GM10266 (cell line): ENCODE results near the gene QRSL1.
"Not testable (repeated sequence)": the region's sequence is repeated elsewhere in the genome, so short reads cannot be mapped to it uniquely, and the experiment has no call there.

ENCODE experiments used
- DNase-seq: peaks from one replicate; pipeline ENCODE4 v3.0.0; 2012; ENCODE audit errors: extremely low spot score
- CTCF ChIP-seq: IDR thresholded peaks from 2 replicates; pipeline ENCODE4 v1.5.1; 2012; ENCODE audit warnings: mild to moderate bottlenecking, low read depth; ENCODE audit not compliant: control insufficient read depth, insufficient read depth; ENCODE audit errors: missing control alignments

QRSL1 gene

GRCh38 chr6:106626485-106626884, 2.9 kb upstream of the QRSL1 start:
- TF ChIP-seq CTCF: no peak
- no peak for DNase-seq

GRCh38 chr6:106627760-106628159, 1.6 kb upstream of the QRSL1 start:
- not testable (repeated sequence) for DNase-seq

DNA sequence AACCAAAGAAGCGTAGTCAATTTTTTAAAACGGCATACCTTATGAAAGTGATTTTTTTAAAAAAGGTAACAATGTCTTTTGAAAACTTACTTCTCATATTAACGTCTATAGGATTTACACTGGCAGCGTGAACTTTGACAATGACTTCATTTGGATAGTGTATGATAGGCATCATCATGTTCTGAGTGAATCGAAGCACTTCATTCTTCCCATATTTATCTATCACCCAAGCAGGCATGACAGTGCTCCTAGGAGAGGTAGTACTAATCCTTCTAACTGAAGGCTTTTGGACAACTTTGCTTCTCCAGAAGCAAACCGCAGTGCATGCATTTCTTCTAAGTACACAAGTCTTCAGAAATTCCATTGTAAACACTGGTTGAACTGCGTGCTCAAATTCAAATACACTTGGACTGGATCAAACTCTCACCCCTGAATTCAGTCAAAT, 698 bp upstream of the QRSL1 start:
- no peak for DNase-seq
- no peak for TF ChIP-seq CTCF

DNA sequence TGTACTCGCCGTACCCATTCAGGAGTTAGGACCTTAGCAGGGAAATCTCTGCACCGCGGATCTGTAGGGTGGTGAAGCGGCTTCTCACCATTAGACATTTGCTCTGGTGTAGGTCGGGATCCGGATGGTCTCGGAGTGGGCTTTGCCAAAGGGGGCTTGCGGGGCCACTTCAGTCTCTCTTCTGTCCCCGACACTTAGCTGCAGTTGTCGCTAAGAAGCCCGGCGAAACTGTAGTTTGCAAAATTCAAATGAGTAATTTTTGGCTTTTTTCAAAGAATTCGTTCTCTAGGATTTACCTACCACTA, 433 bp downstream of the QRSL1 start:
- no peak for DNase-seq
- TF ChIP-seq CTCF: no peak

- no peak for TF ChIP-seq CTCF
- DNase-seq: no peak
Measured at GRCh38 chr6:106630366-106630765, 988 bp downstream of the QRSL1 start.

GRCh38 chr6:106631346-106631745, 2.0 kb downstream of the QRSL1 start:
- DNase-seq: no peak
- TF ChIP-seq CTCF: no peak

DNA sequence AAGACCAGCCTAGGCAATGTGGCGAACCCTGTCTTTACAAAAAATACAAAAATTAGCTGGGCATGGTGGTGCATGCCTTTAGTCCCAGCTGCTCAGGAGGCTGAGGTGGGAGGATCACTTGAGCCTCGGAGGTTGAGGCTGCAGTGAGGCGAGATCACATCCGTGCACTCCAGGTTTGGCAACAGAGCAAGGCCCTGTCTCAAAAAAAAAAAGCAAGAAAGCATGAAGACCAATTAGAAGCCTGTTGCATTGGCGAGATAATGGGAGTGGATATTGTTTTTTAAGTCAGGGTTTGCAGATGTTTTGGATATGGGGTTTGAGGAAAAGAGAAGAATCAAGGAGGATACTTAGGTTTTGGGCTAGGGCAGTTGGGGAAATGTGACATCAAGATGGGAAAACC, 5.2 kb downstream of the QRSL1 start:
- no peak for TF ChIP-seq CTCF
- no peak for DNase-seq

GRCh38 chr6:106637051-106637716, 7.8 kb downstream of the QRSL1 start:
- no peak for TF ChIP-seq CTCF
- no peak for DNase-seq
